ENCODE data around the gene CA9.

The CA9 gene

DNA sequence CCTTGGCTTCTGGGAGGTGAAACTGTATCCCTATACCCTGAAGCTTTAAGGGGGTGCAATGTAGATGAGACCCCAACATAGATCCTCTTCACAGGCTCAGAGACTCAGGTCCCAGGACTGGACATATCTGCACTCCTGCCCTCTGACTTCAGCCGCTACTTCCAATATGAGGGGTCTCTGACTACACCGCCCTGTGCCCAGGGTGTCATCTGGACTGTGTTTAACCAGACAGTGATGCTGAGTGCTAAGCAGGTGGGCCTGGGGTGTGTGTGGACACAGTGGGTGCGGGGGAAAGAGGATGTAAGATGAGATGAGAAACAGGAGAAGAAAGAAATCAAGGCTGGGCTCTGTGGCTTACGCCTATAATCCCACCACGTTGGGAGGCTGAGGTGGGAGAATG lies 5.4 kb downstream of the CA9 start:
- no peak for TF ChIP-seq ZNF274 (IDR thresholded peaks at IDR 0.05; ENCODE audit: low read depth, low read length)
- H3K4me3 ChIP-seq (ENCODE audit: low read length): no peak overlapping the region

DNA sequence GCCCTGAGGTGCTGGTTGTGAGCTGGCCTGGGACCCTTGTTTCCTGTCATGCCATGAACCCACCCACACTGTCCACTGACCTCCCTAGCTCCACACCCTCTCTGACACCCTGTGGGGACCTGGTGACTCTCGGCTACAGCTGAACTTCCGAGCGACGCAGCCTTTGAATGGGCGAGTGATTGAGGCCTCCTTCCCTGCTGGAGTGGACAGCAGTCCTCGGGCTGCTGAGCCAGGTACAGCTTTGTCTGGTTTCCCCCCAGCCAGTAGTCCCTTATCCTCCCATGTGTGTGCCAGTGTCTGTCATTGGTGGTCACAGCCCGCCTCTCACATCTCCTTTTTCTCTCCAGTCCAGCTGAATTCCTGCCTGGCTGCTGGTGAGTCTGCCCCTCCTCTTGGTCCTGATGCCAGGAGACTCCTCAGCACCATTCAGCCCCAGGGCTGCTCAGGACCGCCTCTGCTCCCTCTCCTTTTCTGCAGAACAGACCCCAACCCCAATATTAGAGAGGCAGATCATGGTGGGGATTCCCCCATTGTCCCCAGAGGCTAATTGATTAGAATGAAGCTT lies 6.1 kb downstream of the CA9 start:
- TF ChIP-seq ZNF274 (IDR thresholded peaks at IDR 0.05; ENCODE audit: low read depth, low read length): no peak

DNA sequence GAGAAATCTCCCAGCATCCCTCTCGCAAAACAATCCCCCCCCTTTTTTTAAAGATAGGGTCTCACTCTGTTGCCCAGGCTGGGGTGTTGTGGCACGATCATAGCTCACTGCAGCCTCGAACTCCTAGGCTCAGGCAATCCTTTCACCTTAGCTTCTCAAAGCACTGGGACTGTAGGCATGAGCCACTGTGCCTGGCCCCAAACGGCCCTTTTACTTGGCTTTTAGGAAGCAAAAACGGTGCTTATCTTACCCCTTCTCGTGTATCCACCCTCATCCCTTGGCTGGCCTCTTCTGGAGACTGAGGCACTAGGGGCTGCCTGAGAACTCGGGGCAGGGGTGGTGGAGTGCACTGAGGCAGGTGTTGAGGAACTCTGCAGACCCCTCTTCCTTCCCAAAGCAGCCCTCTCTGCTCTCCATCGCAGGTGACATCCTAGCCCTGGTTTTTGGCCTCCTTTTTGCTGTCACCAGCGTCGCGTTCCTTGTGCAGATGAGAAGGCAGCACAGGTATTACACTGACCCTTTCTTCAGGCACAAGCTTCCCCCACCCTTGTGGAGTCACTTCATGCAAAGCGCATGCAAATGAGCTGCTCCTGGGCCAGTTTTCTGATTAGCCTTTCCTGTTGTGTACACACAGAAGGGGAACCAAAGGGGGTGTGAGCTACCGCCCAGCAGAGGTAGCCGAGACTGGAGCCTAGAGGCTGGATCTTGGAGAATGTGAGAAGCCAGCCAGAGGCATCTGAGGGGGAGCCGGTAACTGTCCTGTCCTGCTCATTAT lies 6.8 kb downstream of the CA9 start:
- TF ChIP-seq ZNF274 (IDR thresholded peaks at IDR 0.05; ENCODE audit: low read depth, low read length): no peak
- no peak overlapping the region for H3K4me3 ChIP-seq (ENCODE audit: low read length)

More for the DNA sequence above, 6.1 kb downstream of the CA9 start:
- H3K4me3 ChIP-seq (ENCODE audit: low read length): no peak overlapping the region

DNA sequence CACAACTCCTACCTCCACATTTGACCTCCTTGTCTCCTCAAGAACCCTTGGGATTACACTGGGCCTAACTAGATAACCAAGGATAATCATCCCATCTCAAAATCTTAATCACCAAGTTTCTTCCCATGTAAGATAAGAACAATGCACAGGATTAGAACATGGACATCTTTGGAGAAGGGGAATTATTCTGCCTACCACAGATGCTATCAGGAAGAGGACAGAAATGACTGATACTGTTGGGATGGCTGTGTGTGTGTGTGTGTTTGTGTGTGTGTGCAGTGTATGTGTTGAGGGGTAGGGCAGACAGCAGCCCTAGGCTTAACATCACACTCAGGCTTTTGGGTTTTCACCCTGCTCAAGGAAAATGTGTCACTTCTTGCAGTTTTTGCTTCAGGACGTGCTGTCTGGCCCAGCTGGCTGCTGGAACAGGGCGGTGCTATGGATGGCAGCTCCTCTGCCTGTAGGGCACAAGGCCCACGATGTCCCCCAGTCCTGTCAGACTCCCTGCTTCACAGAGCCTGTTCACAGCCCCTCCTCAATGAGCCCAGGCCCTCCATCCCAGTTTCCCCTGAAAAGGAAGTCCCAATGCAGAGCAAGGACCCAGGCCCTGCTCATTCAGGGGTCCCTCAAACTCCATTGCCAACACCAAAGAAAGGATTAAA lies 7.7 kb downstream of the CA9 start:
- H3K4me3 ChIP-seq (ENCODE audit: low read length): no peak overlapping the region
- TF ChIP-seq ZNF274 (IDR thresholded peaks at IDR 0.05; ENCODE audit: low read depth, low read length): no peak

DNA sequence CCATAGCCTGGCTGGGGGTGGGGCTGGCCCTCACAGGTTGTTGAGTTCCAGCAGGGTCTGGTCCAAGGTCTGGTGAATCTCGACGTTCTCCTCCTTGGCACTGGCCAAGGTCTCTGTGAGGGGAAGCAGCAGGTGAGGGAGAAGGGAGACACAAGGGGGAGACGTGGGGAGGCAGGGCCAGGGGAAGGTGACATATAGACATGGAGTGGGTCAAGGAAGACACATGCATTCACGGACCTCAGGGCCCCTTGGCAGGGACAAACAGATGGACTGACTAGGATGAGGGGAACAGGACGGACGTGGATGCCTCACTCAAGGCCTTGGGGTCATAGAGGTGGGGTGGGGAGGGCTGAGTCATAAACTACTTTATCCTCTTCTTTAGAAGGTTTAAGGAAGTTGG lies 8.3 kb downstream of the CA9 start:
- TF ChIP-seq ZNF274 (IDR thresholded peaks at IDR 0.05; ENCODE audit: low read depth, low read length): no peak

DNA sequence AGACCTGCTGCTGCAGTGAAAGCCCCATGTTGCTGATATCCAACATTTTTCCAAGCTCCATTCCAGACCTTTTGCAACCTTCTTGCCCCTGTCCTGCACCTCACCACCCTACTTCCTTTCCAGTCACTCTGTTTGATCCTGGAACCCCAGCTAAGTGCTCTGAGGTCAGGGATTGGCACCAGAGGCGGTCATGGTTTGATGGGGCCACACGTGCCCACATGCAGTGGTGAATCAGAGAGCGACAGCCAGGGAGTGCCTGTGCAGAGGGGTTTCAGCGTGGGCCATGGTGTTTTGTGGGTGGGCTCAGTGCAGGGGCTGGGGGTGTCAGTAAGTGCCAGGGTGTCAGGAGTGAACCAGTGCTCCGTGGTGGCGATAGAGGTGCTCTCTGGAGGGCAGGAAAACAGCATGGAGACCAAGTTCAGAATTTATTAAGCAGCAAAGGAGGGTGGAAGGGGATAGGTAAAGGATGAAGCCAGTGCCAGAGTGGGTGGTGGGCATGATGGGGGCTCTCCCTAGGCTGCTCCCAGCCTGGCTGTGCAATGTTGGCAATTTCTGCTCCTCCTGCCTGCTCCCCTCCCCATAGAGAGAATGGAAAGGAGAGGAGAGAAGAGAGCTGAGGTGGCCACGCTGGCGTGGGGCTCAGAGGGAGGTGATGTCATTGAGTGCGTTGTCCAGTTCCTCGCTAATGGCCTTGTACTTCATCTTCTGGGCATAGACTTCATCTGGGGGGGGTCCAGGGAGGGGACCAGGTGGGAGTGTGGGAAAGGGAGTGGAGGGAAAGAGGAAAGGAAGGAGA lies 9.0 kb downstream of the CA9 start:
- no peak for TF ChIP-seq ZNF274 (IDR thresholded peaks at IDR 0.05; ENCODE audit: low read depth, low read length)
- H3K4me3 ChIP-seq (ENCODE audit: low read length): no peak overlapping the region

More for the DNA sequence above, 8.3 kb downstream of the CA9 start:
- no peak overlapping the region for H3K4me3 ChIP-seq (ENCODE audit: low read length)

DNA sequence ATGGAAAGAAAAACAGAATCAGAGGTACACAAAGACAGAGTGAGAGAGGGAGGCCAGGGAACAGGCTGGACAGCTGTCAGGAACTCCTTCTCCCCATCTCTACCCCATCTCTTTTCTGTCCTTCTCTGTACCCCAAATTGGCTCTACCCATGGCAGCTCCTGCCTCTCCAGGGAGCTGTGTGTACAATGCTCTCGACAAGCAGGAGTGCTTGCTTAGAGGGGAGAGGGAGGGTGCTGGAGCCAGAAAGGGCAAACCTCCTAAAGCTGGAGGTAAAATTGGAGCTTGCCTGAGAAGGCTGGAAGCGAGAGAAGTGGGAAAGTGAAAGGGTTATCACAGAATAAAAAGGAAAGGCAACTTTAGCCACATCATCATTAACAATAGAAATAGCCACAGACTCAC lies 9.6 kb downstream of the CA9 start:
- H3K4me3 ChIP-seq (ENCODE audit: low read length): no peak overlapping the region
- TF ChIP-seq ZNF274 (IDR thresholded peaks at IDR 0.05; ENCODE audit: low read depth, low read length): no peak

DNA sequence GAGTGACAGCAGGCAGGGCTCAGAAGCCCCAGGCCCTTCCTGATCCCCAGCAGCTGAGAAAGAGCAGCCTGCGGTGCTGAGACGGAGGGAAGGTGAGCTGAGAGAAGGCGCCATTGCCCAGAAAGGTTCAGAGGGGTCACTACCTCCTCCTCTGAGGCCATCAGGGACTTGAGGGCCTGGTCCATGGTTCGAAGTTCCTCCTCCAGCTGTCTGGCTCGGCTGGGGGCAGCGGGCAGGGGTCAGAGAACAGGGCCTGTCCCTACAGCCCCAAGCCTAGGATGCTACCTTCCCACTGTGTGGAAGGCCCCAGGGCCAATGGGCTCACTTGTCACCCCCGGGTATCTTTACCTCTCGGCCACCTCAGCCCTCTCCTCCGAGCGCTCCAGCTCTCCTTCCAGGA lies 11.2 kb downstream of the CA9 start:
- TF ChIP-seq ZNF274 (IDR thresholded peaks at IDR 0.05; ENCODE audit: low read depth, low read length): no peak
- H3K4me3 ChIP-seq (ENCODE audit: low read length): no peak overlapping the region

DNA sequence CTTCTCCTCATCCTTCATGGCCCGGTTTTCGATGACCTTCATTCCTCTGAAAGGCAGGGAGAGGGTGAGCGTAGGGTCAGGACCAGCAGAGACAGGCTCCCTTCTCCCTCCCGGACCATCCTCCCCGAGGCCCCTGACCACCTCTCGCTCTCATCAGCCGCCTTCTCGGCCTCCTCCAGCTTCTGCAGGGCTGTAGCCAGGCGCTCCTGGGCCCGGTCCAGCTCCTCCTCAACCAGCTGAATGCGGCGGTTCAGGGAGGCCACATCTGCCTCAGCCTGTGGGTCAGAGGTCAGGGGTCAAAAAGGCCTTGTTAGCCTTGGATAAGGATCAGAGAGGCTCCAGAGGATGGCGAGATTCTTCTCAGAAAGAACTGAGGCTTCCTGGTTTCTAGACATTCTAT lies 11.8 kb downstream of the CA9 start:
- TF ChIP-seq ZNF274 (IDR thresholded peaks at IDR 0.05; ENCODE audit: low read depth, low read length): no peak
- no peak overlapping the region for H3K4me3 ChIP-seq (ENCODE audit: low read length)

DNA sequence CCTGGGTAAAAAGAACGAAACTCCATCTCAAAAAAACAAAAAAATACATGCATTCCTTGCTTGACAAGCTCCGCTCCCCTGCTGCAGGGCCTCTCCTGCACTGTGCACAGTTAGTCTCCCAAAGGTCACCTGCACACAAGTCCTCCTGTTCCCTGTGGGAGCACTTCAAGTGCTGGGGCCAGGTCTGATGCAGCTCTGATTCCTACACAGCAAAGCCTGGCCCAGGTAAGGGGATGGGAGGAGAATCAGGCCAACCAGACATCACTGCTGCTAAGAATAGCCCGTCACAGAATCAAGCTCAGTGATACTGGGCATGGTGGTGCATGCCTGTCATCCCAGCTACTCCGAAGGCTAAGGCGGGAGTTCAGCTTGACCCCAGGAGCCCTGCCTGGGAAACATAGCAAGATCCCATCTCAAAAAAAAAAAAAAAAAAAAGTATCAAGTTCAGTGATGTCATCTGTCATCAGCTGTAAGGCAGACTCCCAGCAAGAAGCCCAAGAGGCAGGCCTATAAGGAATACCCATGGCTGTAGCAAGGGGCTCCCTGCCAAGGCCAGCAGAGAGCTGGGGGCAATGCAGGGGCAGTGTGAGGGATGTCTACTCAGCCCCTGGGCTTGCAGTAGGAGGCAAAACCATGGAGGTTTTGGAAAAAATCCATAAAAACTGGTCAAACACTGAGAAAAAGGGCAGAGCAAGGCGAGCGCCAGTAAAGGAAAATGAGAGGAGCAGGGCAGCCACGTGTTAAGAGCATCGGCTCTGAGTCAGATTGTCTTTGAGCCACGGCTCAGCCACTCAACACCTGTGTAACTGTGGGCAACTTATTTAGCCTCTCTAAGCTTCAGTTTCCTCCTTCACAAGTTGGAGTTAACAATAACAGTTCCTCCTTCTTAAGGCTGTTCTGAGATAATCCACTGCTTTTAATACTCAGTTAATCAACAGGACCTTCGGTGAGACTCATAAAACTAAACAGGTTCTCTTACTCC lies 12.8 kb downstream of the CA9 start:
- H3K4me3 ChIP-seq (ENCODE audit: low read length): no peak overlapping the region
- no peak for TF ChIP-seq ZNF274 (IDR thresholded peaks at IDR 0.05; ENCODE audit: low read depth, low read length)

DNA sequence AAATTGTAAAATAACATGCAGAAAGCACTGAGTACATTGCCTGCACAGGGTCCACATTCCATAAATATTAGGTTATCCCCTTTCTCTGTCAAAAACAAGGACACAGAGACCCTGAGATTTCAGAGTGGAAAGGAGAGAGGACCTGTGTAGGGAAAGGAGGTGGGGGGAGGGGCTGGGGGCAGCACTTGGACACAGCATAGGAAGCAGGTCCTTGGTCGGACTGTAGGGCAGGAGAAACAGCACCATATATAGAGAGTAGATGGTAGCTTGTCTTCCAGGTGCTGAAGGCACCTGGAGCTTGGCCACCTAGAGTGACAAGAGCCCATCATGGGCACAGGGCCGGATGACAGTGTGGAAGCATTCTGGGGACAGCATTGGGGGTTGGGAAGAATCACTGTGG lies 13.6 kb downstream of the CA9 start:
- H3K4me3 ChIP-seq (ENCODE audit: low read length): no peak overlapping the region
- no peak for TF ChIP-seq ZNF274 (IDR thresholded peaks at IDR 0.05; ENCODE audit: low read depth, low read length)

DNA sequence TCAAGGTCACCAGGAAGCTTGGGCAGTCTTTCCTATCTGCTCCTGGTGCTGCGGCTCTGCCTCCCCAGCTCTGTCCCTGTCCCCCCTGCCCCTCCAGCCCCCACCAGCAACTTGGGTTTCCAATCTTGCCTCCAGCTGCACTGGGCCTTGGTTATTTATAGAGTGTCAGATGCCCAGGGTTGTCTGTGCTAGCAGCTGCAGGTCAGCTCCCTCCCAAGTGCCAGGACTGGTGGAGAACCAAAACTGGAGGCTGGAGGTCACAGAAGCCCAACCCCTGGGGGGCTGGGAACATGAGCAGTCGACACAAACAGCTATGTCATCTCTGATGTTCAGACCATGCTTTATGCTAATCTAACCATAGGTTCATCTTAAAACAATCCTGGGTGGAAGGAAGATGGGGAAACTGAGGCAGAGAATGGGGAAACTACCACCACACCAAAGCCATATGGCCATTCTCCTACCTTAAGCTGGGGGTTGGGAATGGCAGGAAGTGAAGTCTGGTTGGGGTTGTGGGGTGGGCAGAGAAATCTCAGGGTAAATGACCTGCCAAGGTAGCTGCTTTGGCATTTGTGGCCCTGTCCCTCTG lies 14.3 kb downstream of the CA9 start:
- no peak for TF ChIP-seq ZNF274 (IDR thresholded peaks at IDR 0.05; ENCODE audit: low read depth, low read length)
- H3K4me3 ChIP-seq (ENCODE audit: low read length): no peak overlapping the region
